ENCODE data around the gene FOXD4.
"Not testable (repeated sequence)": the region's sequence is repeated elsewhere in the genome, so short reads cannot be mapped to it uniquely, and the experiment has no call there.

The FOXD4 gene

DNA sequence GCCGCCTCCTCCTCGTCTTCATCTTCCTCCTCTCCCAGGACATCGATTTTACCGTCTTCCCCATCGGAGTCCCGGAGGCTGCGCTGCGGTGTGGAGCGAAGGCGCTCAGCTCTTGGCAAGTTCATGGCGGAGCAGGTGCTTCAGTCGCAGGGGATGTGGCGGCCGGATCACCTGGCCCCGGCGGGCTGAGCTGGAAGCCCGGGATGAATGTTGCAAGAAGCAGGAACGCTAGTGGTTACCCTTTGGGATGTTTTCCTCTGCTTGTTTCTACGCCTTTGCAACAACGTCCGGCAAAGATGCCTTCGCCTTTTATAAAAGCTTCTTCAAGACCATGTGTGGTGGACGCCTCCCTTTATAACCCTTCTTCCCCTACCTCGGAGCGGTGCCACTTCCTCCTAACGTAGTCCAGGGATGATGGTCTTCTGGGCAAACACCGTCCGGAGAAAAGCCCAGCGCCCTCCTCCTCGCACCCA, at the start of gene FOXD4:
FOXD4 (minus strand) TSS at position 423 of the 473 bp plus-strand sequence; CDS start at position 125, 298 bp downstream.
- not testable (repeated sequence) for H3K4me3 ChIP-seq (ENCODE audit: low read depth, low read length); DNase-seq (ENCODE audit: low read depth)

DNA sequence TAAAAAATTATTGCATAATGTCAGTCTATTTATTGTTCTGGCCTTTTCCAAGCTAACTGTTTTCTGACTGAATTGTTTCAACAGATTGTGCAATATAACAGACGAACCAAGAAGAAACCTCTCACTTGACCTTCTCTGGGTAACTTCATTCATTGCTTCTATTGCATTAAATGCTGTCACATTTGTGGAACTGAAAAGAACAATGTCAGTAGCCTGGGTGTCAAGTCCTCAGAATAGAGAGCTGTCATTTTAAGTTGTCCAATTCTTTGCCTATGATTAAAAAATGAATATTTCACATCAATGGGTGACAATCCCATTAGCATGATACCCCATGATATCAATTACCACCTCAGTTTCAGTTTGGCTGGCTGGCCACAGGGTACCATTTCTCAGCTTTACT, 41.7 kb upstream of the FOXD4 start:
- not testable (repeated sequence) for DNase-seq (ENCODE audit: low read depth); H3K4me3 ChIP-seq (ENCODE audit: low read depth, low read length)

DNA sequence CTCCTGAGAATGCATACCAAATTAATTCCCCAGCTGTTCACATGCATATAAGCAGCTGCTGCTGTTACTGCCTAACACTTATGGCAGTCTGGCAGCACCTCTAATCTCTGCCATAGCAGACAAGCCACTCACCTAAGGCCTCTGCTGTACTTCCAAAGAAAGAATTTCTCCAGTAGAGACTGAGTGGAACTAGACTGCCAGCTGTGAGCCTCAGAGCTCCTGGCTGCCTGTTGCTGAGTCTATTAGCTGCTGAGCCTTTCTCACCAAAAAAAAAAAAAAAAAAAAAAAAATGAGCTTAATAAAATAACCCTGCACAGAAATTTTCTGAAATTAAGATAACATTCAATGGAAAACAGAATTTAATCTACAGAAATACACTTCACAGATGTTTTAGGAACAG, 33.0 kb upstream of the FOXD4 start:
- DNase-seq (ENCODE audit: low read depth); H3K4me3 ChIP-seq (ENCODE audit: low read depth, low read length): not testable (repeated sequence)

DNA sequence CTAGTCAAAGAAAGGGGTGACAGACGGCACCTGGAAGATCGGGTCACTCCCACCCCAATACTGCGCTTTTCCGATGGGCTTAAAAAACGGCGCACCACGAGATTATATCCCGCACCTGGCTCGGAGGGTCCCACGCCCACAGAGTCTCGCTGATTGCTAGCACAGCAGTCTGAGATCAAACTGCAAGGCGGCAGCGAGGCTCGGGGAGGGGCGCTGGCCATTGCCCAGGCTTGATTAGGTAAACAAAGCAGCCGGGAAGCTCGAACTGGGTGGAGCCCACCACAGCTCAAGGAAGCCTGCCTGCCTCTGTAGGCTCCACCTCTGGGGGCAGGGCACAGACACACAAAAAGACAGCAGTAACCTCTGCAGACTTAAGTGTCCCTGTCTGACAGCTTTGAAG, 21.7 kb upstream of the FOXD4 start:
- H3K4me3 ChIP-seq (ENCODE audit: low read depth, low read length); DNase-seq (ENCODE audit: low read depth): not testable (repeated sequence)

DNA sequence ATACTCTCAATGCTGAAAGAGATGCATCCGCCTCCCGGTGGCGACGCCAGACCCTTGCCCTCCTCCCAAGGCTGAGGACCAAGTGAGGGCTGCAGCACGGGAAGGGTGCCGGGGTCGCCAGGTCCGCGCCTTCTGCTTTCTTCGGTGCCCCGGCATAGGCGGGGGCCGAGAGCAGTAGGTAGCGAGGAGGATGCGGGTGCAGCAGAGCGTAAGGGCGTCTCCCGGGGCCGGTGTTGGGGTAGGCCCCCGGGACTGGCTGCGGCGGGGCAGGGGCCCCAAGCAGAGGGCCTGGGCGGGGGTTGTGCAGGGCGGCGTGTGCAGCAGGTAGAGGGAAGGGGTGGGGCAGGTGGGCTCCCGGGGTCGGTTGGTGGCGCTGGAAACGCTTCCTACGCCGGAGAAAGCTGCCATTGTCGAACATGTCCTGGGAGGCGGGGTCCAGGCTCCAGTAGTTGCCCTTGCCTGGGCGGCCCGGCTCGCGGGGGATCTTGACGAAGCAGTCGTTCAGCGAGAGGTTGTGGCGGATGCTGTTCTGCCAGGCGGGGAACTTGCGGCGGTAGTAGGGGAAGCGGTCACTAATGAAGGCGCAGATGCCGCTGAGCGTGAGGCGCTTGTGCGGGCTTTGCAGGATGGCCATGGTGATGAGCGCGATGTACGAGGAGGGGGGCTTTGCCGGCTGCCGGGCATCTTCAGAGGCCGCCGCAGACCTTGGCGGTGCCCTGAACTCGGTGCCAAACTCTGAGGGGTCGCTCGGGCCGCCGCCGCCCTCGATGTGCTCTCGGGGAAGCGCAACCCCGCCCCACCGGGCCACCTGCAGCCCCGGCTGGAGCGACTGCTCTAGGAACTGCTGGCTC, 848 bp downstream of the FOXD4 start:
- not testable (repeated sequence) for DNase-seq (ENCODE audit: low read depth); H3K4me3 ChIP-seq (ENCODE audit: low read depth, low read length)

DNA sequence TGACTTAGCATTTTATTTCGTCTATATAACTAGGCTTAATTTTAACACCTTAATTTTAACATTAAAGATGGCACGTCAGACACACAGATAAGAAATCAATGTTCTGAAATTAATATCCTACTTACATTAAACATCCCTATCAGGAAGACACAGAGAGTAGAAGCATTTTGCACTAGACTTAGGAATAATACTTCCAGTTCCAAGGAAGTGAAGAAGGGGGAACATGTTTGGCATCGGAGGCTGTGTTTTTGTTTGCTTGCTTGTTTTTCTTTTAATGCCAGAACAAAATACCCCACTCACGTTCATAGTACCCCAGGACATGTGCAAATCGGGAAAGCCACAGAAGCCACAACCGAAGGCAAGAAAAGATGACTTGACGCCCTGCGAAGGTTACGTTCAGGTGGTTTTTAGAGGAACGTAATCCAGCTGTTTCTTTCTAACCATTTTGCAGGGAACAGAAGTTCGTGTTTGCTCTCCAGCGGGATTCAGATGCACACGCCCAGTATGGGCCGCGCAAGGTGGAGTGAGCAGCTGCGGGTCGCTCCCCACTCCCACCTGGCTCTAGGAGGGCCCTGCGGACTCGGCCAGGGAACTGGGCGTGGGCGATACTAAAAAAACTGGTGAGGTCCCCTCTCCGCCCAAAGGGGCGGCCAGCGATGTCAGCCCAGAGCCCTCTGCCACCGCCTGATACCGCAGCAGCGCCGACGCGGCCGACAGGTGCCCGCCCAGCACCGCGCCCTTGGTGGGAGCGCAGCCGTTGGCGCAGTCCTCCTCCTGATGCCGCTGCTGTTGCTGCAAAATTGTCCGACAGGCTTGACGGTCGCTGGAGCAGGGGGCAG, 1.8 kb downstream of the FOXD4 start:
- not testable (repeated sequence) for DNase-seq (ENCODE audit: low read depth); H3K4me3 ChIP-seq (ENCODE audit: low read depth, low read length)

DNA sequence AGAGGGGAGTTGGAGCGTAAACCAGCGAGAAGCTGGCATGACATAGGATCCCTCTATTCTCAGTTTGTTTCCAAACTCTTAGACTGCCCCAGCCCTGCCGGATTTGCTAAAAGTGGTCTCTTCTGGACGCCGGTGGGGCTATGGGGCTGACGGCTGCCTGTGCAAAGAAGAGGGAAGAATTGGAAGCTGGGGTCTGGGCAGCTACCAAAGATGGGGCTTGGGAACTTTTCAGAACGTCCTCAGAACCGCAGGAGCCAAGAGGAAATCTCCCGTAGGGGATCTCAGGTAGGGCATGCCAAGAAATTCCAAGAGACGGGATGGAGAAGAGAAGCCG, 3.1 kb downstream of the FOXD4 start:
- DNase-seq (ENCODE audit: low read depth); H3K4me3 ChIP-seq (ENCODE audit: low read depth, low read length): not testable (repeated sequence)

DNA sequence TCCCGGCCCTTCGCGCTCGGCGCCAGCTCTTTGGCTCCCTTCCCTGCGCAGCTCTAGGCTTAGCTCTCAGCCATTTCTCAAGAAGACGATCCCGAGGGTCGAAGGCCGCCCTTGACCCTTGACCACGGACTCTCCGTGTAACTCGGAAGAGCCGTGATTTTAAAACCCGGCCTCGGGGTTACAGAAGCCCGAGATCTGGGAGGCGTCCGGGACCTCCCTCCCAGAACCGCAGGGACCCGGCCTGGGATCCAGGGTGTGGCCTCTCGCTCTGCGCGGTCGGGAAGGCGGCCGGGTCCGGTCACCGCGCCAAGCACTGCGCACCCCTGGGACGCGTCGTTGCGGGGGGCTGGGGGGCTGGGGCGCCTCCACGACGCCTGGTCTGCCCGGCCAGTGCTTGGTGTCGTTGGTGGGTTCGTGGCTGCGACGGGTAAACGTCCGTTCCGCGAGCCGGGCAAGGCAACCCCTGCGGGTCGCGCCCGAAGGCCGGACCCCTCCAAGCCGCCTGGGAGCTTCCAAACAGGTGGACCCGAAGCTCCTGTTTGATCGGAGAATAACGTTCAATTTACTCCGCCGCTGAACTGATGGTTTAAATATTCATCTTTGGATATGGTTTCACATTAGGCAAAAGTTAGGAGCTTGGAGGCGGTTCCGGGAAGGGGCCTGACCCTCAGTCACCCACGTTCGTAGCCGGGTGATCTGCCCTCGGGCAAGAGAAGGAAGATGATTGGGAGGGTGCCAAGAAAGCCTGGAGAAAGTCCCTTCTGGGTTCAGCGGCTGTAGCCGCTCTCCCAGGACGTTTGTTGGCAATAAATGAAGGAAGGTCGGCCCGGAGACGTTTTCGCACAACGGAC, 3.7 kb downstream of the FOXD4 start:
- H3K4me3 ChIP-seq (ENCODE audit: low read depth, low read length); DNase-seq (ENCODE audit: low read depth): not testable (repeated sequence)

DNA sequence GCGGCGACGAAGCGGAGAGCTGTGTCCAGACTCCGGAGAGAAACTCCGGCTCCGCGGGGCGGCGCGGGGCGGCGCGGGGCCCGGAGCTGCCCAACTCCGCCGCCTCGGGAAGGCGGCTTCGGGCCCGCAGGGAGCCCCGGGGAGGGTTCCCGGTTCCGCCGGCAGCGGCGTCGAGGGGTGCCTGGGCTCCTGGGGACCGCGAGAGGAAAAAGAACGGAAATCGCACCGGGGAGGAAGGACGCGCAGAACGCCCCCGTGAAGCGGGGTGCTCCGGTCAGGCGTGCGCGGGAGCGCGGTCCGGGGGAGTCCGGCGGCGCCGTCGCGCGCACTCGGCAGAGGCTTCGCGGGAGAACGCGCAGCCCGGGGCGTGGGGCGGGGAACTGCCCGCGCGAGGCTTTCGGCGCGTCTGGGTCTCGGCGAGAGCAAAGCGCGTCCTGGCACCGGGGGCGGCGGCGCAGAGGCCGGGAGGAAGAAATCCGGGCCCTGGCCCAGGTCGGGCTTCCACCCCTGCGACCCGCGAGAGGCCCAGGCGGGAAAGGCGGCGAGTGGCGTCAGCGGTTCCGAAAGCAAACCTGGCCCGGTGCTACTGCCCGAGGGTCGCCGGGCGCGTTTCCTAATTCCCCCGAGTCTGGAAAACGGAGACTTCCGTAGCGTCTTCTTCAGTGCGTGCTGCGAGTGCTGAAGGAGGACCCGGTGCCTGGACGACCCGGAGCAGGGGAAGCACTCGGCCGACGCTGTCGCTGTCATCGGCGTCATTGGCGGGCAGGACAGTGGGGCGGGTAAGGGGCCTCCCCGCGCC, 4.5 kb downstream of the FOXD4 start:
- H3K4me3 ChIP-seq (ENCODE audit: low read depth, low read length); DNase-seq (ENCODE audit: low read depth): not testable (repeated sequence)

DNA sequence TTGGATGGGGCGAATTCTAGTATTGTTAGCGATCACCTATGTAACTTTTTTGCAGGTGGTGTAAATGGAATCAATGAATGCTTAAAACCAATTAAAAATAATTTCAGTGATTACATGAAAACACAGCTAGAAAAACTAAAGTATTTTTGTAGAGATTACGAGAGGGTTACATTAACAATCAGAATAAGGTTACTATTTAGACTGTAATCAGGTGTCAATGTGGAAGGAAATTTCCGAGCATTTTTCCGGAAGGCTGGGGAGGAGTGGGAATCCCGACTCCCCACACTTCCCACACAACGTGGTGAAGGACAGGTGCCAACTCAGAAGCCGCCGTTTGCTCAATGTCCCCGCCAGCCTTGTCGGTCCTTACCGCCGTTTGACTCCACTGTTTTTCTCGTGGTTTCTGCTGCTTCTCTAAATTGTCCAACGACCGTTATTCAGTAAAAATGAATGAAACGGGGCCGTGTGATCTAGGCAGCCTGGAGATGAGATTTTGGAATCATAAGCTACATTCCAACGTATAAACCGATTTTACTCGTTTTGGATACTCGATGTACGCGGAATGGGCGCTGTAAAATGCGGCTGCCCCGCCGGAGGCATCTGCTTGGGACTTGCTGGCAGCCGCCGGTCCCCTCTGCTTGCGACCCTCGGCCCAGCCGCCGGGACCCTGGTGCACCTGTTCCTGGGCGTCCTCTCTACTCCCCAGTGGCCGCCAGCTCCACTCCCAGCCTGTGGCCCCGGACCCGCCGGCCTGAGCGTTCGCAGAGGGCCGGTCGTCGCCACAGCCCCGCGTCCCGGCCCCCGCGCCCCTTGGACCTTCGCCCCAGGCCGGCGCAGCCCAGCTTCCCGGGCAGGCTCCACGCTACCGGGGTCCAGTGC, 5.4 kb downstream of the FOXD4 start:
- not testable (repeated sequence) for H3K4me3 ChIP-seq (ENCODE audit: low read depth, low read length); DNase-seq (ENCODE audit: low read depth)

DNA sequence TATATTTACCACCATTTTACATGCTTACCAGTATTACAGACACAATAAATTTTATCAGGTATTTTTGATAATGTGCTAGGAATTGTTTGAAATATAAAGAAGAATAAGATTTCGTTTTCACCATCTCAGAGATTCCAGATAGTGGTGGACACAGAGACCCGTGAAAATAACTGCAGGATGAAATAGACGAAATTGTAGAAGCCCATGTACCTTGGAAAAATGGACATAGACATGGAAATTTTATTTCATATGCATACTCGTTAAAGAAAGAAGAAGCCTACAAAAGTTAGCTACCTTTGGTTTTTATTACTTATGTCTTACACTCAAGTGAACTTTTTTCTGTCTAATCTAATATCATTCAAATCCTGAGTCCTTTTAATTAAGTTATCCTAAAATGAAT, 7.5 kb downstream of the FOXD4 start:
- DNase-seq (ENCODE audit: low read depth); H3K4me3 ChIP-seq (ENCODE audit: low read depth, low read length): not testable (repeated sequence)

DNA sequence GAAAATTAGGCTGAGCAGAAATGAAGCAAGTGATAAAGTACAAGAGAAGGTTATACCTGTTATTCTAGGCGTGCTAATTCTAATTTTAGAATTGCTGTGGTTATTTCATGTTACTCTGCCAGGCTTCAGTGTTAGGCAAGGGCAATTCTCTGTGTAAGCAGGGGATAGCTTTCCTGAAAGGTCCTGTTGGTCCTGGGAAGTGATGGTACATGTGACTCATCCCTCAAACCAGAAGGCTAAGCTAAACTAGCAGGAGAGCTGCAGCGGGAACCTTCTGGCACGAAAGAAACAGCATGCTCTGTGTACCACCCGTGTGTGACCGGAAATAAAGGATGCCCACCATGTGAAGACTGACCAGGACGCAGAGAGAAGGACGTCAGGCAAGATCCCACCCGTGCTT, 8.7 kb downstream of the FOXD4 start:
- not testable (repeated sequence) for DNase-seq (ENCODE audit: low read depth); H3K4me3 ChIP-seq (ENCODE audit: low read depth, low read length)

DNA sequence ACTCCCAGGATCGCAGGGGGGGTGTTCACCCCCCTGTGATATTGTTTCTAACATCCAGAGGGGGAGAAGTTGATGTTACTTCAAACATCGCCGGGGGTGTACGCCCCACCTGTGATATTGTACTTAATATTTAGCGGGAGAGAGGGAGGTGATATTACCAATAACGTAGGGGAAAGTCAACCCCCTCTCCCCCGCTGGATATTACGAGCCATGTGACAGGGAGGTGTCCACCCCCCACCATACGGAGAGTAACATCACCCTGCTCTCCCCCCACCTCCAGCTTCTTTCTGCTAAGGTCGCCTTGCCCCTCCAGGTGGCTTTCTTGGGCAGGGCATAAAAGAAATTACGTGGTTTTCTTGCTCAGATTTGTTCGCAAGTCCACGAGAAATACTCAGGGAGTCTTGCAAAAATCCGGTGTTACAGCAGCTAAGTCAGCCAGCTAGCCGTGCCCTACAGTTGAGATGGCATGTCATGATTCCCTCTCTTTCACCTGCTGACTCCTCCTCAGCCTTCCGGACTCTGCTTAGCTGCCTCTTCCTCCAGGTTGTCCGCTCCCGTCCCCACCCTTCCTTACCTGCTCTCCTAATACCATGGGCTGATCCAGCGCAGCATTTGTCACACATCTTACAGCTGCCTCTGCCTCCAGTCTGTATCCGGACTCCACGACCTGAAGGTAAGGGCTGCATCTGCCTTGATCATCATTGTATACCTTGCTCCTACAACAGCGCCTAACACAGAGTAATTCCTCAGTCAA, 9.3 kb downstream of the FOXD4 start:
- DNase-seq (ENCODE audit: low read depth); H3K4me3 ChIP-seq (ENCODE audit: low read depth, low read length): not testable (repeated sequence)

DNA sequence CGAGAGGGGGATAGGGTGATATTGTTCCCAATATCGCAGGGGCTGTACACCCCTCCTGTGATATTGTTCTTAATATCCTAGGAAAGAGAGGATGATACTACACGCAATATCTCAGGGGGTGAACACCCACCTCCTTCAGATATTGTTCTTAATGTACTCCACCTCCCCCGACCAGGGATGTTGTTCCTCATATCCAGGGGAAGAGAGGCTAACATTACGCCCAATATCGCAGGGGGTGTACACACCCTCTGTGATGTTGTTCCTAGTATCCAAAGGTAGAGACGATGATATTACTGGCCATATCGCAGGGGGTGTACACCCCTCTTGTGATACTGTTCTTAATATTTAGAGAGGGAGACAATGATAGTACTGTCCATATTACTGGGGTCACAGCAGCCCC, 12.2 kb downstream of the FOXD4 start:
- DNase-seq (ENCODE audit: low read depth), result not testable (repeated sequence)

DNA sequence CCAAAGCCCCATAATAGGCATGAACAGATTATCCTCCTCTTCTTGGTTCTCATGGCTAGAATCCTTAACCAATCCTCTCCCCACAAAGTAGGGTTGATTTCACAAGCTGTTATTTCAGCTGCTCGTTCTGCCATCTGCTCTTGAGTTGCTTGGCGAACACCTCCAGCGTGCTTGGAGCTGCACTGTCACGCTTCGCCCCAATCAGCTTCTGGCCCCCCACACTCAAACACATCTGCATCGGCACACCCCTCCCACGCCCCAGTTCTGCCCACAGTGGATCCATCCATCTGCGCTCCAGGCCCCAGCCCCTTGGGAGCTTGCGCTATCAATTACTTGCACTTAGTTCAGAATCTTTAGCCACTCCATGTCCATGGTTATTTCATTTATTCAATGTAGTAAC, 17.8 kb downstream of the FOXD4 start:
- H3K4me3 ChIP-seq (ENCODE audit: low read depth, low read length); DNase-seq (ENCODE audit: low read depth): not testable (repeated sequence)

More for the DNA sequence above, 12.2 kb downstream of the FOXD4 start:
- H3K4me3 ChIP-seq (ENCODE audit: low read depth, low read length), result not testable (repeated sequence)

DNA sequence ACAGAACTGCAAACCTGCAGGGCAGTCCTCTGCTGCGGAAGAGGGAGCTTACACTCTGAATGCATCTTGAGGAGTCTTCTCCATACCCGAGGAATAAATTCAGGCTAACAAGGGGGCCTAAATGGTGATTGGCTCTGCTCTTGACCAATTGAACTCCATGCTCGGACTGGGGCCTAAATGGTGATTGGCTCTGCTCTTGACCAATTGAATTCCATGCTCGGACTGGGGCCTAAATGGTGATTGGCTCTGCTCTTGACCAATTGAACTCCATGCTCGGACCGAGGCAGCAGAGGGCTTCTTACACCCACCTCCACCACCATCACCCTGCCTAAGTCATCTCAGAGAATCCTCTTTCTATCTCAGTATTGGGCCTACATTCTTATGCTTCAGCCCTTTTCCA, 18.4 kb downstream of the FOXD4 start:
- H3K4me3 ChIP-seq (ENCODE audit: low read depth, low read length); DNase-seq (ENCODE audit: low read depth): not testable (repeated sequence)

DNA sequence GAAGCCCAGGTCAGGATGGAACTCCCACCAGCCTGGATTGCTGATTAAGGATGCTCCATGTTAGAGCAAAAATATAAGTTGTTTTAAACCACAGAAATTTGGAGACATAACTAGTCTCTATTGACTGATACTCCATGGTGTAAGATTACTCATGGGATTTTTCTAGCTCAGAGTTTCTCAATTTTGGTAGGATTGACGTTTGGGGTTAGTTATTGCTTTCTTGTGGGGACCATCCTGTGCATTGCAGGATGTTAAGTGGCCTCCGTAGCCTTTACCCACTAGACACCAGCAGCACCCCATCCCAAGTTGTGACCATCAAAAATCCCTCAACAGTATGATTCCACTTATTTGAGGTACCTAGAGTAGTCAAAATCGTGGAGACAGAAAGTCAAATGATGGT, 19.4 kb downstream of the FOXD4 start:
- not testable (repeated sequence) for DNase-seq (ENCODE audit: low read depth); H3K4me3 ChIP-seq (ENCODE audit: low read depth, low read length)

Data from LNCaP clone FGC (cell line).